GM18519 (cell line): ENCODE measurements around the gene SLPI.

ENCODE experiments used
- ATAC-seq: cut with Tn5 transposase; IDR thresholded peaks from one replicate; pipeline ENCODE4 v1.9.1; 2021; ENCODE audit warnings: mild to moderate bottlenecking, moderate library complexity; ENCODE audit not compliant: unreplicated experiment, low FRiP score

SLPI gene

GRCh38 chr20:45221076-45221475, 33.3 kb downstream of the SLPI start, which contains the start of gene SEMG2:
TSS of gene SEMG2 (plus strand) at chr20:45221373. CDS start at chr20:45221390, 17 bp downstream.
- ATAC-seq: no peak

- ATAC-seq: no peak
These were observed 35.7 kb downstream of the SLPI start for GRCh38 chr20:45218636-45219035.

DNA sequence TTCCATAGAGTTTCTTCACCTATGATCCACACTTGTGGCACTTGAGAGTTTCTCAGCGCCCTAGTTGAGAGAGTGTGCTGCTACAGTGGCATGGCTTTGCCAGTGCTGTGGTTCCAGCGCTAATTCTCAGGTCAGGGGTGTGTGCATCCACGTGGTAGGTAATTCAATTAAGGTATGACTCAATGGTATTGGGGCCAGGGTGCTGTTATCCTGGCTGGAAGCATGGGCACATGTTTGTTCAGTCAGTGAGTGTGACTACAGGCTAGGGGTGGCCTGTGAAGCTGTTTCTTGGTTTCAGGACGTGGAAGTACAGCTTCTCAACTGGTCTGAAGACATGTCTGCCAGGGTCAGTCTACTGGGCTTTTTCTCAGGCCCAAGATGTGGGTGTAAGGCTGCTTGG, 36.2 kb downstream of the SLPI start:
- ATAC-seq: no peak

DNA sequence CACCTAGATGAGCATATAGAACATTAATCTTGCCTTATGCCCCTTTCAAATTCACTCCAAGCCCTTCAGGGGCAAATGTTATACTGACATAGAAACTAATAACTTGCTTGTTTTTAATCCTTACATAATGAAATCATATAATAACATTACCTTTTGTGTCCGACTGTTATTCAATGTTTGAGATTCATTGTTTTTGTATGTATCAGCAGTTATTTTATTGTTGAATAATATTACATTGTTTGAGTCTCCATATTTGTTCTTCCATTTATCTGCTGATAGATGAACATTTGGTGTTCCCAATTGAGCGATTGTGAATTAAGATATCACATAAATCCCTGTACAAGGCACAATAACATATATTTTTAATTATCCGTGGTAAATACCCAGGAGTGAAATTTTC, 41.5 kb downstream of the SLPI start:
- no peak for ATAC-seq

- no peak for ATAC-seq
These were observed 42.5 kb downstream of the SLPI start for GRCh38 chr20:45211569-45212474.

GRCh38 chr20:45209924-45210323, 44.4 kb downstream of the SLPI start:
- ATAC-seq: no peak

GRCh38 chr20:45206725-45207124, 47.6 kb downstream of the SLPI start, which contains the start of gene SEMG1:
TSS of gene SEMG1 (plus strand) at chr20:45207033. CDS start at chr20:45207054, 21 bp downstream.
- ATAC-seq: no peak
